Pons (tissue), 1 donor: ENCODE data around the gene CSNK2A3.
A peak's percentile ranks its signal among the peaks of the same experiment; 100 is the strongest.

ENCODE experiments used
- DNase-seq: peaks from one replicate; pipeline ENCODE4 v3.0.0-alpha.2; 2016; ENCODE audit warnings: low spot score

Gene CSNK2A3

GRCh38 chr11:11335043-11335442, 18.0 kb downstream of the CSNK2A3 start:
- no peak for DNase-seq

GRCh38 chr11:11334607-11335006, 18.4 kb downstream of the CSNK2A3 start:
- DNase-seq, result no peak

GRCh38 chr11:11332141-11332710, 20.8 kb downstream of the CSNK2A3 start:
- no peak for DNase-seq

GRCh38 chr11:11329062-11329806, 23.8 kb downstream of the CSNK2A3 start:
- no peak for DNase-seq

GRCh38 chr11:11324090-11324489, 29.0 kb downstream of the CSNK2A3 start:
- no peak for DNase-seq

- no peak for DNase-seq
Measured at GRCh38 chr11:11322101-11322500, 30.9 kb downstream of the CSNK2A3 start.

- DNase-seq, result no peak
Measured at GRCh38 chr11:11320825-11321224, 32.2 kb downstream of the CSNK2A3 start.

GRCh38 chr11:11318961-11319360, 34.1 kb downstream of the CSNK2A3 start:
- DNase-seq, result peak; percentile 32

GRCh38 chr11:11318461-11318860, 34.6 kb downstream of the CSNK2A3 start:
- DNase-seq, result no peak

GRCh38 chr11:11316651-11317230, 36.3 kb downstream of the CSNK2A3 start:
- DNase-seq, result no peak

- DNase-seq, result no peak
Measured at GRCh38 chr11:11313902-11314692, 39.0 kb downstream of the CSNK2A3 start.

- no peak for DNase-seq
Measured at GRCh38 chr11:11313426-11313825, 39.6 kb downstream of the CSNK2A3 start.

- DNase-seq, result no peak
Measured at GRCh38 chr11:11312738-11313137, 40.3 kb downstream of the CSNK2A3 start.

GRCh38 chr11:11311169-11311568, 41.9 kb downstream of the CSNK2A3 start:
- peak; percentile 11 for DNase-seq

- no peak for DNase-seq
Measured at GRCh38 chr11:11309906-11310305, 43.1 kb downstream of the CSNK2A3 start.

GRCh38 chr11:11308249-11308648, 44.8 kb downstream of the CSNK2A3 start:
- no peak for DNase-seq

- no peak for DNase-seq
Measured at GRCh38 chr11:11306855-11307254, 46.2 kb downstream of the CSNK2A3 start.

- DNase-seq, result no peak
Measured at GRCh38 chr11:11304550-11304949, 48.5 kb downstream of the CSNK2A3 start.

- DNase-seq, result no peak
Measured at GRCh38 chr11:11302565-11302964, 50.5 kb downstream of the CSNK2A3 start.
